HepG2 (cell line): ENCODE measurements around the gene BASP1. TPM values are rescaled to one million over a fixed set of nuclear protein-coding genes. Genes with fewer than 3 reads are reported as not detected.

Experiments used
- ATAC-seq: fragments of 200-7000 bp; cut with Tn5 transposase; 3 replicates; pipeline ENCODE4 v1.9.1; 2020; ENCODE audit warnings: mild to moderate bottlenecking, moderate library complexity
- BruUV-seq: library from RNA; stranded (reverse); fragments of 400-500 nt; replicated peaks from 2 replicates; lab custom pipeline; 2021; lab: Mats Ljungman, UMichigan
- CTCF ChIA-PET: fragments of 300-600 bp; formaldehyde crosslinking; extraction: SDS; loops from one replicate; lab custom pipeline; 2021; ENCODE audit warnings: low total read pairs, inconsistent platforms, low intra/inter-chr PET ratio; lab: Yijun Ruan, JAX
- POLR2A ChIA-PET: fragments of 350-600 bp; sonication (Branson Sonifier 250); formaldehyde crosslinking; loops from one replicate; lab custom pipeline; 2020; ENCODE audit warnings: antibody characterized with exemption, inconsistent platforms; lab: Yijun Ruan, JAX
- DNase-seq: peaks from one replicate; pipeline ENCODE4 v3.0.0-alpha.2; 2015; ENCODE audit warnings: low spot score
- FAIRE-seq: peaks from 3 replicates; lab custom pipeline; 2011; peaks lifted over from hg19 to GRCh38; lab: Jason Lieb, UNC
- H2AFZ ChIP-seq: one replicate; pipeline ENCODE4 v1.6.1; 2011; ENCODE audit warnings: low read length, inconsistent platforms
- H3K27ac ChIP-seq: fragments of 300-600 bp; 3 replicates; pipeline ENCODE4 v1.8.0; 2011; ENCODE audit warnings: mixed run types, mild to moderate bottlenecking, mixed read lengths, low read length, inconsistent platforms; ENCODE audit not compliant: insufficient read depth; ENCODE audit errors: extremely low read length
- H3K27me3 ChIP-seq, 2 experiments: fragments of 200-600 bp in 1 of 2; 2 replicates in 1 of 2; 3 replicates in 1 of 2; pipeline versions ENCODE4 v1.6.0 to v1.8.0; 2011; ENCODE audit warnings: low read length in 2 of 2, mild to moderate bottlenecking in 2 of 2, moderate library complexity in 2 of 2, inconsistent platforms in 1 of 2; ENCODE audit not compliant: insufficient read depth in 2 of 2, control insufficient read depth in 1 of 2
- H3K36me3 ChIP-seq, 2 experiments: fragments of 200-600 bp in 1 of 2; replicated peaks in 1 of 2; 2 replicates in 1 of 2; 3 replicates in 1 of 2; pipeline versions ENCODE4 v1.5.1 to v1.8.0; 2011; ENCODE audit warnings: low read length in 2 of 2, inconsistent platforms in 1 of 2; ENCODE audit not compliant: insufficient read depth in 2 of 2, control insufficient read depth in 1 of 2
- H3K4me1 ChIP-seq: 2 replicates; pipeline ENCODE4 v1.5.1; 2012; ENCODE audit warnings: low read length, inconsistent platforms; ENCODE audit not compliant: insufficient read depth
- H3K4me2 ChIP-seq: 2 replicates; pipeline ENCODE4 v1.6.0; 2011; ENCODE audit warnings: low read depth, low read length, inconsistent platforms
- H3K4me3 ChIP-seq, 3 experiments: fragments of 200-600 bp in 1 of 3; sonication (generic), shearing (Covaris generic) in 1 of 3; replicated peaks in 1 of 3; 2 replicates each; pipeline ENCODE4 v1.5.1; 2011 to 2016; ENCODE audit warnings: low read length in 3 of 3, inconsistent platforms in 2 of 3, low read depth in 2 of 3, mild to moderate bottlenecking in 2 of 3, control low read depth in 1 of 3, mixed read lengths in 1 of 3; ENCODE audit not compliant: insufficient read depth in 1 of 3
- H3K79me2 ChIP-seq: one replicate; pipeline ENCODE4 v1.6.1; 2011; ENCODE audit warnings: low read length, inconsistent platforms; ENCODE audit not compliant: insufficient read depth
- H3K9ac ChIP-seq: 2 replicates; pipeline ENCODE4 v1.6.0; 2011; ENCODE audit warnings: mild to moderate bottlenecking, low read depth, low read length, inconsistent platforms; ENCODE audit not compliant: insufficient read depth
- H3K9me3 ChIP-seq: 2 replicates; pipeline ENCODE4 v1.5.1; 2012; ENCODE audit warnings: mild to moderate bottlenecking, low read length
- H4K20me1 ChIP-seq: 2 replicates; pipeline ENCODE4 v1.6.0; 2011; ENCODE audit warnings: inconsistent platforms, mild to moderate bottlenecking, low read length, moderate library complexity; ENCODE audit not compliant: insufficient read depth
- ETV5 ChIP-seq: IDR thresholded peaks from 2 replicates; pipeline ENCODE4 v1.6.1; 2018; ENCODE audit warnings: missing biosample characterization, missing genetic modification reagents, inconsistent platforms, borderline replicate concordance
- JDP2 ChIP-seq: sonication (generic); formaldehyde crosslinking; IDR thresholded peaks from 2 replicates; pipeline ENCODE4 v1.8.1; 2022; ENCODE audit warnings: missing genetic modification reagents, borderline replicate concordance
- MBNL3 ChIP-seq: fragments of 250-450 bp; sonication (Bioruptor Pico); conservative IDR thresholded peaks from 2 replicates; pipeline ENCODE4 v1.8.0; 2022; ENCODE audit warnings: mild to moderate bottlenecking, inconsistent platforms
- MTF1 ChIP-seq: sonication (generic); formaldehyde crosslinking; IDR thresholded peaks from 2 replicates; pipeline ENCODE4 v1.5.0; 2020; ENCODE audit warnings: missing genetic modification reagents
- NFKBIZ ChIP-seq: IDR thresholded peaks from 2 replicates; pipeline ENCODE4 v1.6.1; 2018; ENCODE audit warnings: missing genetic modification reagents, missing compliant biosample characterization
- PHF8 ChIP-seq: sonication (generic); formaldehyde crosslinking; IDR thresholded peaks from 2 replicates; pipeline ENCODE4 v1.5.0; 2020; ENCODE audit warnings: missing genetic modification reagents
- ZNF672 ChIP-seq: sonication (generic); formaldehyde crosslinking; IDR thresholded peaks from 2 replicates; pipeline ENCODE4 v1.8.1; 2022; ENCODE audit warnings: missing genetic modification reagents
- WGBS: methylation state at CpG from one replicate; pipeline ENCODE4 v1.1.6; 2017; ENCODE audit warnings: low lambda C conversion rate; 5-methylcytosine and 5-hydroxymethylcytosine counted together
- in situ Hi-C: cut with HindIII; loops from 2 replicates; pipeline ENCODE4 v1.10.0; 2017; ENCODE audit warnings: low pct_unique_long_range_greater_than_20kb; ENCODE audit not compliant: extremely low pct_ligation_motif_present
- intact Hi-C: fragments of 100-400 bp; cut with micrococcal nuclease; formaldehyde crosslinking; loops from one replicate; pipeline ENCODE4 v1.10.0; 2022; ENCODE audit not compliant: unreplicated experiment
- polyA plus RNA-seq, 8 experiments: library from polyadenylated mRNA; depleted of rRNA in 3 of 8; stranded (reverse) in 7 of 8; unstranded in 1 of 8; fragments of >200 nt; fragmentation: Illumina TruSeq in 4 of 8; extraction: Trizol in 4 of 8; gene quantifications; 2 replicates each; pipeline versions ENCODE4 v1.2.1 to v1.2.3, GENCODE V29; 2011 to 2016; ENCODE audit warnings: low read depth in 4 of 8, missing spikeins in 1 of 8, mixed read lengths in 1 of 8; ENCODE audit not compliant: insufficient read depth in 1 of 8
- total RNA-seq, 5 experiments: library from RNA; depleted of rRNA; stranded (reverse); fragments of >200 nt; fragmentation: Illumina TruSeq; extraction: Trizol; gene quantifications; 2 replicates each; pipeline ENCODE4 v1.2.3, GENCODE V29; 2016; ENCODE audit warnings: low read depth in 1 of 5
- TF ChIP-seq, protein P1 (sequence below): sonication (generic); formaldehyde crosslinking; IDR thresholded peaks from 2 replicates; pipeline ENCODE4 v1.5.0; 2020; ENCODE audit warnings: missing genetic modification reagents, mild to moderate bottlenecking, borderline replicate concordance
- TF ChIP-seq, protein P2 (sequence below): sonication (generic); formaldehyde crosslinking; conservative IDR thresholded peaks from 2 replicates; pipeline ENCODE4 v1.4.0; 2020; ENCODE audit warnings: mild to moderate bottlenecking, missing genetic modification reagents, moderate library complexity

BASP1 gene
- total and polyA plus RNA-seq, 2 of the 13 experiments (the other 11 are each of a cell fraction or from before 2014, with no cell fraction given): 0.04 TPM; not detected in 1

DNA sequence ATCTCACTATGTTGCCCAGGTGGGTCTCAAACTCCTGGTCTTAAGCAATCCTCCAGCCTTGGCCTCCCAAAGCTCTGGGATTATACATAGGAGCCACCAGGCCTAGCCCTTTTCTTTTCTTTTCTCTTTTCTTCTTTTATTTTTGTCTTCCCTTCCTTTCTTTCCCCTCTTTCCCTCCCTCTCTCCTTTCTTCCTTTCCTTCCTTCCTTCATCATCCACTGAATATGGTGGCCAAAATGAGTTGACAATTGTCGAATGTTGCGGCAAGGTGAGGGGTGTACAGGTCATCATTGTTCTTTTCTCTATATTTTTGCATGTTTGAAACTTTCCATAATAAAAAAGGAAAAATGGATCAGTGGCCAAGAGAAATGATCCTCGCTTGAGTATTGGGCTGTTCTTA lies 32.1 kb upstream of the BASP1 start:
- CTCF ChIA-PET: no interaction called here
- Histone ChIP-seq H3K36me3 (no peaks in the 10 kb centered on the region), H3K9ac (no peak overlapping the region), H4K20me1 (no peaks in the 10 kb centered on the region), H3K4me3 (no peak overlapping the region), H3K27me3 (no peaks in the 10 kb centered on the region), H3K9me3 (no peaks in the 10 kb centered on the region), H2AFZ (no peak overlapping the region), H3K4me2 (no peak overlapping the region), H3K79me2 (no peaks in the 10 kb centered on the region), H3K4me1 (no peaks in the 10 kb centered on the region), H3K27ac (no peak overlapping the region)
- FAIRE-seq (no peak), DNase-seq (no peak), ATAC-seq (no peak)
- in situ Hi-C loops: loop anchor here (5.0 to 10.0 kb wide), 2 partner anchors 251 to 393 kb away; partner anchors contain the start of gene MYO10
- intact Hi-C loops: no loop called here
- TF ChIP-seq, protein P1, sequence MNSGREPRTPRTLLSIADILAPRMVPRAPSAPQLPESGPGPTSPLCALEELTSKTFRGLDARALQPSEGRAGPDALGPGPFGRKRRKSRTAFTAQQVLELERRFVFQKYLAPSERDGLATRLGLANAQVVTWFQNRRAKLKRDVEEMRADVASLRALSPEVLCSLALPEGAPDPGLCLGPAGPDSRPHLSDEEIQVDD: no peak
- POLR2A ChIA-PET: no interaction called here
- BruUV-seq: no TSS peak
- 56% methylated on average over 3 of the region's 3 CpGs for WGBS

- no peak for ATAC-seq
- Histone ChIP-seq H4K20me1 (no peaks in the 10 kb centered on the region), H3K9me3 (no peaks in the 10 kb centered on the region), H3K27ac (no peak overlapping the region), H3K9ac (no peak overlapping the region), H3K4me1 (no peaks in the 10 kb centered on the region), H3K4me3 (no peak overlapping the region), H3K4me2 (no peak overlapping the region), H2AFZ (no peak overlapping the region), H3K27me3 (no peaks in the 10 kb centered on the region), H3K79me2 (no peaks in the 10 kb centered on the region), H3K36me3 (no peaks in the 10 kb centered on the region)
- intact Hi-C loops (no loop called here), in situ Hi-C loops (loop anchor here (5.0 to 10.0 kb wide), 2 partner anchors 251 to 393 kb away; partner anchors contain the start of gene MYO10)
- TF ChIP-seq MBNL3 (no peak), JDP2 (CRISPR knock-in tag) (no peak), MTF1 (CRISPR knock-in tag) (no peak), ETV5 (no peak), NFKBIZ (CRISPR knock-in tag) (no peak), ZNF672 (no peak), PHF8 (CRISPR knock-in tag) (no peak)
- TF ChIP-seq, protein P2, sequence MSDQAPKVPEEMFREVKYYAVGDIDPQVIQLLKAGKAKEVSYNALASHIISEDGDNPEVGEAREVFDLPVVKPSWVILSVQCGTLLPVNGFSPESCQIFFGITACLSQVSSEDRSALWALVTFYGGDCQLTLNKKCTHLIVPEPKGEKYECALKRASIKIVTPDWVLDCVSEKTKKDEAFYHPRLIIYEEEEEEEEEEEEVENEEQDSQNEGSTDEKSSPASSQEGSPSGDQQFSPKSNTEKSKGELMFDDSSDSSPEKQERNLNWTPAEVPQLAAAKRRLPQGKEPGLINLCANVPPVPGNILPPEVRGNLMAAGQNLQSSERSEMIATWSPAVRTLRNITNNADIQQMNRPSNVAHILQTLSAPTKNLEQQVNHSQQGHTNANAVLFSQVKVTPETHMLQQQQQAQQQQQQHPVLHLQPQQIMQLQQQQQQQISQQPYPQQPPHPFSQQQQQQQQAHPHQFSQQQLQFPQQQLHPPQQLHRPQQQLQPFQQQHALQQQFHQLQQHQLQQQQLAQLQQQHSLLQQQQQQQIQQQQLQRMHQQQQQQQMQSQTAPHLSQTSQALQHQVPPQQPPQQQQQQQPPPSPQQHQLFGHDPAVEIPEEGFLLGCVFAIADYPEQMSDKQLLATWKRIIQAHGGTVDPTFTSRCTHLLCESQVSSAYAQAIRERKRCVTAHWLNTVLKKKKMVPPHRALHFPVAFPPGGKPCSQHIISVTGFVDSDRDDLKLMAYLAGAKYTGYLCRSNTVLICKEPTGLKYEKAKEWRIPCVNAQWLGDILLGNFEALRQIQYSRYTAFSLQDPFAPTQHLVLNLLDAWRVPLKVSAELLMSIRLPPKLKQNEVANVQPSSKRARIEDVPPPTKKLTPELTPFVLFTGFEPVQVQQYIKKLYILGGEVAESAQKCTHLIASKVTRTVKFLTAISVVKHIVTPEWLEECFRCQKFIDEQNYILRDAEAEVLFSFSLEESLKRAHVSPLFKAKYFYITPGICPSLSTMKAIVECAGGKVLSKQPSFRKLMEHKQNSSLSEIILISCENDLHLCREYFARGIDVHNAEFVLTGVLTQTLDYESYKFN: no peak
- DNase-seq: no peak
- no TSS peak for BruUV-seq
- ChIA-PET POLR2A (no interaction called here), CTCF (no interaction called here)
- WGBS: 12% methylated on average over 3 of the region's 3 CpGs
- no peak for FAIRE-seq
These were observed 31.7 kb upstream of the BASP1 start for GRCh38 chr5:17185773-17186172.
